ENCODE measurements around the gene ANXA11.

The ANXA11 gene

GRCh38 chr10:80108576-80109239, 96.6 kb downstream of the ANXA11 start:
- DNase-seq (ENCODE audit: low read depth, low spot score), result no peak

GRCh38 chr10:80104066-80104926, 101.0 kb downstream of the ANXA11 start:
- no peak for DNase-seq (ENCODE audit: low read depth, low spot score)
